Tibial nerve (tissue), 4 donors: Measurements from ENCODE around the gene C5orf15.

Experiments used
- CTCF ChIP-seq, 5 experiments: fragments of 200-600 bp in 3 of 5; fragments of 450-650 bp in 2 of 5; sonication (generic) in 3 of 5; IDR thresholded peaks; one replicate each; pipeline ENCODE4 v1.5.1; 2016 to 2019; ENCODE audit warnings: antibody characterized with exemption in 5 of 5, mild to moderate bottlenecking in 3 of 5, moderate library complexity in 2 of 5
- EP300 ChIP-seq, 2 donors: sonication (generic); formaldehyde crosslinking; IDR thresholded peaks; one replicate each; pipeline ENCODE4 v1.6.1; 2017; ENCODE audit warnings: antibody characterized with exemption in 2 of 2, mild to moderate bottlenecking in 1 of 2
- POLR2A ChIP-seq, 2 donors: fragments of 450-650 bp; IDR thresholded peaks; one replicate each; pipeline ENCODE4 v1.6.1; 2017; ENCODE audit warnings: antibody characterized with exemption in 2 of 2, mild to moderate bottlenecking in 2 of 2, moderate library complexity in 2 of 2

GRCh38 chr5:133938929-133939328, 29.5 kb downstream of the C5orf15 start:
- TF ChIP-seq POLR2A (IDR thresholded peaks at IDR 0.05) (no peak), CTCF (IDR thresholded peaks at IDR 0.05) (no peak), EP300 (IDR thresholded peaks at IDR 0.05) (no peak)
